GM21381 (cell line): ENCODE measurements around the gene RHBG.
"Not testable (repeated sequence)": the region's sequence is repeated elsewhere in the genome, so short reads cannot be mapped to it uniquely, and the experiment has no call there.

ENCODE experiments used
- ATAC-seq: cut with Tn5 transposase; IDR thresholded peaks from one replicate; pipeline ENCODE4 v1.9.1; 2021; ENCODE audit warnings: mild to moderate bottlenecking, moderate library complexity; ENCODE audit not compliant: unreplicated experiment

The RHBG gene

GRCh38 chr1:156359973-156360372, 9.0 kb upstream of the RHBG start:
- ATAC-seq, result no peak

GRCh38 chr1:156360534-156360933, 8.5 kb upstream of the RHBG start:
- ATAC-seq, result no peak

DNA sequence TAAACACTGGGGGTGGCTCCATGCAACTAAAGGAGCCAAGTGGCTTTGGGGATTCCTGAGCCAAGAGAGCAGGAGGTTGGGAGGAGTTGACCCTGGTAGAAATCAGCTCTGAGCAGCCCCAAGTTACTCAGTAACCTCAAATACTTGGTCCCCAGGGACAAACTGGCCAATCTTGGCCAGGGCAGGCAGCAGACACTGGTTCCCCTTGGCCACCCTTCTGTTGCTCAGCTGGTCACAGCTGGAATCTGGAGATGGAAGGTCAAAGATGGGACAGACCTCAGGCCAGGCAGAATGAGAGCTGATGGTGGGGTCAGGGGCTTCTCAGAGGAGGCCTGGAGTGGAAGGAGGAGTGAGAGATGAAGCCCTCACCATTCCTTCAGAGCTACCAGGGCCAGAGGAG, 3.3 kb upstream of the RHBG start:
- ATAC-seq, result no peak

DNA sequence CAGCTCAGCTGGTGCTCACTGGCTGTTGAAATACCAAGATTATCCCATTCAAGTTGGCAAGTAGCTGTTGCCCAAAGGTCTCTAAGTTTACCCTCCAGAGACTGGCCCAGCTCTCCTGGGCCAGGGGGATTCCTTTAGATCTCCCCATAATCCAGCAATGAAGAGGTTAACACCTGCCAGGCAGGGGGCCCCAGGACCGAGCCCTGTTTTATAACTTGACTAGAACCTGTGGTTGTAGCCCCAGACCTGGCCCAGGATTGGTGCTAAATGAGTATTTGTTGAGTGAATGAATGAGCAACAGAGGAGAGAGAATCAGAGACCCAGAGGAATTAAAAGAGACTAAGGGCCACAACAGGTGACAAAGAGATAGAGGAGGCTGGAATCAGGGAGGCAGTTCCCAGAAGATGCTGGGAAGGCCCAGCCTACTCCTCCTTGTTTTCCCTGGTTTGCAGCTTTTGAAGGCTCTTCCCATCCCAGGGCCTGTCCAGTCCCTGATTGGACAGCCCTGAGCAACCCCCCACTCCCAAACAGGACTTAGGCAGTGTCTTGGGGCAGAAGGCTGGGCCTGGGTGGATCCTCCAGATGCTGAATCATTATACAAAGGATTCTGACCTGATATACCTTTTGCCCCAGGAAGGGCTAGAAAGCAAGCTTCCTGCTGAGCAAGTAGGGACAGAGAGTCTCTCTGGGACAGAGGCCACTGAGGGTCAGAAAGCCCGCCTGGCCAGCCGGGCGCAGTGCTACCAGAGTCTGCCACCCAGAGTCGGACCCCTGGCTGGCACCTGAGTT, 2.4 kb upstream of the RHBG start:
- no peak for ATAC-seq

DNA sequence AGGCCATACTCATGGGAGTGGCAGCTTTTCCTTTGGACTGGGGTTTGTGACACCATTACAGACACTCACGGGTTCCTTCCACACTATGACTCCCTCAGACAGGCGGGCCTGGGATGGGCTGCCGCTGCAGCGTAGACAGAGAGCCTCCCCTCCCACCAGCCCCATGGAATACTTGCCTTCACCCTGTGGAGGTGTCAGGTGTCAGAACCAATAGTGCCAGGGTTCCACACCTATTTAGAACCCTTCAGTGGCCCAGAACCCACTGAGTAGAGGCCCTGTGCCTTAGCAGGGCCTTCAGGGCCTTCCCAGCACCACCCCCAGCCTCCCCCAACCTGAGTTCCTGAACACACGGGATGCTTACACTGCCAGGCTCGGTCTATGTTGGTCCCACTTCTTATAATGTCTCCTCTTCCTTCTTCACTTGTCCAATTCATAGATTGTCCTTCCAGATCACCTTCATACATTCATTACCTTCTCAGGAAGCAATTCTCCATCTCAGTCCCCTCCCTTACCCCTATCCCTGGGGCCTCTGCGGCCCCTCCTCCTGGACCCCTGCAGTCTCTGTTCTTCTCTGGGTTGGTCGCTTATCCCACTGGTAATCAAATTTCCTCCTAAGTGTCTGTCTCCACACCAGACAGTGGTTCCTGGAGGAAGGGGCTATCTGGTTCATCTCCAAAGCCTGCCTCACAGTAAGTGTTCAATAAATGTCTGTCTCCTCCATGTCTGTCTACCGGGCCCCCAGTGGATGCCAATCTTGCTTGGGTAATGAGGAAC, 1.4 kb upstream of the RHBG start:
- ATAC-seq, result no peak

GRCh38 chr1:156368157-156368658, 803 bp upstream of the RHBG start:
- ATAC-seq, result no peak

DNA sequence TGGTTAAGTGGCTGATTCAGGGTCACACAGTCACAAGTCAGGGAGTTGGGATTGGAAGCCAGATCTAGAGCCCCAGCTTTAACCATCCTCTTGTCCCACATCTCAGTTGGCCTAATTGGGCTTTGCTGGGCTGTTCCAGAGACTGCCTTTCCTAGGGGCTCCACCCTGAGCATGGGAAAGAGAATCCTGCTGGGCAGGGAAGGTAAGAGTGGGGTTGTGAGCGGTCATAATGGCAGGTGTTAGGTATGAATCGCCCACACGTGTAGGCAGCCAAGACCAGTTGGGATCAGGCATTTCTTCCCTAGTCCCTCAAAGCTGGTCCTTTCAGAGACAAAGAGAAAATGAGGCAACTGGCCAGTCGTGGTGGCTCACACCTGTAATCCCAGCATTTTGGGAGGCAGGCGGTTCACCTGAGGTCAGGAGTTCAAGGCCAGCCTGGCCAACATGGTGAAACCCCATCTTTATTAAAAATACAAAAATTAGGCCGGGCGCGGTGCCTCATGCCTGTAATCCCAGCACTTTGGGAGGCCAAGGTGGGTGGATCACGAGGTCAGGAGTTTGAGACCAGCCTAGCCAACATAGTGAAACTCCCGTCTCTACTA, 775 bp downstream of the RHBG start:
- not testable (repeated sequence) for ATAC-seq

DNA sequence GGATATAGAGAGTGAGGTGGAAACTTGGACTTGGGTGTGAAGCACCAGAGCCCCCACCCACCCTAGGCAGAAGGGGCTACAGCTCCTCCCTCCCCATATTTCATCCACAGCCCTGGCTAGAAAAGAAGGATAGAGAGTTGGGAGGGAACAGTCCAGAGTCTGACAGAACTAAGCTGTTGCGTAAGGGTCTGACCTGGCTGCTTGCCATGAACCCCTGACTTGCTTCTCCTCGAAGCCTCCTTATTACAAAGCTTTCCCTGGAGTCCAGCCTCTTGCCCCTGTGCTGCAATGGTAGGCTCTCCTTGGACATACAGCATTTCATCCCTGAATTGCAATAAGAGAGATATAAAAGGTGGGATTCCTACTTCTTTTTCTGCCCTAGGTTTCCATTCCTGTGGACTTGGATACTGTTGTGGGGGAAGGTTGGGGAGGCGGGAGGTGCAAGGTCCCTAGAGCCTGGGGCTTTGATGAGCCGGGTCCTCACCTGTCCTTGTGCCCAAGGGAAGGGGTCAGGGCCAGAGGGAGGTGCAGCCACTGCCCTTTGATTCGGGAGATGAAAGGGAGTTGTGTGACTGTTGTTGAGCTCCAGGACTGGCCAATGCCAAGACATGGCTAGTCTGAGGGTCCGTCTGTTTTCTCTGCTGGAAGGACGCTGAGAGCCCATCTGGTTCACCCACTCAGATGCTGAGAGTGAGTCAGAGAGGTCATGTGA, 2.7 kb downstream of the RHBG start:
- no peak for ATAC-seq

DNA sequence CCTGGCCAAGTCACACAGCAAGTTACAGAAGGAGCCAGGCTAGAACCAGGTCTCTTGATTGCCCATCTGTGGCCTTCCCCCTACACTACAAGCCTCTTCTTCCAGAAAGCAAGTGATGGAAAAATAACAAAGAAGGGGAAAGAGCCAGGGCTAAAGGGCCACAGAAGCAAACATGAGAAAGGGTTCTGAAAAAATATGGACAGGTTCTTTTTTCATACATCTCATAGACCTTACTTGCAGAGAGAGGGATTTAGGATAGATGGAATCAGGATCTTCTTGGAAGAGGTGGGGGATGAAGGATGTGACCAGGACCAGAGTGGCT, 3.2 kb downstream of the RHBG start:
- no peak for ATAC-seq

- no peak for ATAC-seq
Measured at GRCh38 chr1:156372876-156373275, 3.9 kb downstream of the RHBG start.

DNA sequence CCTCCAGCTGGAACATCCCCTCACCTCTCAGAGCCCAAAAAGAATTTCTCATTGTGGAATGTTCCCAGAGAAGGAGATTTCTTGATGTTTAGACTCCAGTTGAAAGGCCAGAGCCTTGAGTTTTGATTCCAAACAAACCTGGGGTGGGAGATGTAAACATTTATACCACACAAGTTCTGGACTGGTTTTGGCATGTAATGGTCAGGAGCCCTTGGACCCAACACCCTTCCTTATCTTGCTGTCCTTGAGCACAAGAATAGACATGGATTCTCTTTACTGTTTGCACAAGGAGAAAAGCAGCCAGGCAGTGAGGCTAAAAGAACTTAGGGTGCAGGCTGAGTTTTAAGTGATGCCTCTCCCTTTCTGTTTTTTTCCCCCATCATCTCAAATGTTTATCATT, 4.5 kb downstream of the RHBG start:
- ATAC-seq, result no peak

- ATAC-seq, result no peak
Measured at GRCh38 chr1:156376146-156376545, 7.1 kb downstream of the RHBG start.

GRCh38 chr1:156376958-156377919, 8.2 kb downstream of the RHBG start:
- no peak for ATAC-seq

DNA sequence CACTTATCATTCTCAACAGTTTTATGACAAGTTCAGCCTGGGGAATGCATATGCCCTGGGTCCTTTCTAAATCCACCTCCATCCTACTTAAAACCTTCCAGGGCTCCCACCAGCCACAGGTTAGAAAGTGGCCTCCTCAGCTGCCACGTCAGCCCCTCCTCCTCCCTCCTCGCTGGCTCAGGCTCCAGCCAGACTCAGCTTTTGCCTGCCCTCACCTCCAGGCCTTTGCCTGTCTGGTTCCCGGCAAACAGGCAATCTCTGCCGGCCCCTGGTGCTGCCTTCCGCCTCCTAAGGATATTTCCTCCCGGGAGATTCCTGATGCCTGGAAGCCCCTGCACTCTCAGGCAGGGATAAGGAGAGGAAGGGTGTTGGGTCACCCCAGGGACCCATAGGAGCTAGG, 9.5 kb downstream of the RHBG start:
- ATAC-seq, result no peak

DNA sequence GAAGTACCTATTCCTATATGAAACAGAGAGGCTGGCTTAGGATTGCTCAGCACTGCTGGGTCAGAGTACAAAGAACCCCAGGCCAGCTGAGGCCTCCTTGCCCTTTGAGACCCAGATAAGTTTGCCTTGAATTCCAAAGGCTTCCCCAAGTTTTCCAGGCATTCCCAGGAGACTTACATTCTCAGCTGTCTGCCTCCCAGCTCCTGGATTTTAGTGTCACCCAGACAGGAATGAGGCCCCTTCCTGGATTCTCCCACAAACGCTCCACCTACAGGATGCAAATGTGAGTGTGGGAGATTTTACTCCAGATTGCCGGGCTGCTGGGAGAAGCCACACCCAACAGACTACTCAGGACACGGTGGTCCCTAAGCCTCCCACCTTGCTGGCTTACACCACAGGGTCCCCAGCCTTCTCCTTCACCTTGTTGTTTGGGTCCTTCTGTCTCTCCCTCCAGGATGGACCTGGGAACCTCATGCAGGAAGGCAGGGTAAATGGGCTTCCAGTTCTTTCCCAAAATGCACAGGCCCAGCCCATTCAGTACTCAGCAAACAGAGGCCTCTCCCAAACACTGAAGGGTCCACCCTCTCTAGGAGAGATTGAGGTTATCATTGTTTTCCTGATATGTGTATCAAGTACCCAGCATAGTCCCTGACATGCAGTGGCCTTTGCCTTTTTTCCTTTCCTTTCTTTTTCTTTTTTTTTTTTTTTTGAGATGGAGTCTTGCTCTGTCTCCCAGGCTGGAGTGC, 10.6 kb downstream of the RHBG start:
- no peak for ATAC-seq

DNA sequence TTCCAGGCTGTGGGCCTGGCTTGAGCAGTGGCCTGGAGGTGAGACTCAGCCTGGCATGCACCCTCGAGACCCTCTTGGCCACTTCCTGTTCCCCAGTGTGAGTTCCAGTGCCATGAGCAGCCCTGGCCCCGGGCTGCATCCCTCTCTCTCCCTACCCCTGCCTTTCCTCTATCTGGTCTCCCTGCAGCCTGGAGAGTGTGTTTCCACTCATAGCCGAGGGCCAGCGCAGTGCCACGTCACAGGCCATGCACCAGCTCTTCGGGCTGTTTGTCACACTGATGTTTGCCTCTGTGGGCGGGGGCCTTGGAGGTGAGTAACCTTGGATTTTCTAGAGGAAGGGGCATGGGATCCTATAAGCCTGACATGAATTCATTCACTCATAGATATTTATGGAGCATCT, 13.6 kb downstream of the RHBG start:
- no peak for ATAC-seq

DNA sequence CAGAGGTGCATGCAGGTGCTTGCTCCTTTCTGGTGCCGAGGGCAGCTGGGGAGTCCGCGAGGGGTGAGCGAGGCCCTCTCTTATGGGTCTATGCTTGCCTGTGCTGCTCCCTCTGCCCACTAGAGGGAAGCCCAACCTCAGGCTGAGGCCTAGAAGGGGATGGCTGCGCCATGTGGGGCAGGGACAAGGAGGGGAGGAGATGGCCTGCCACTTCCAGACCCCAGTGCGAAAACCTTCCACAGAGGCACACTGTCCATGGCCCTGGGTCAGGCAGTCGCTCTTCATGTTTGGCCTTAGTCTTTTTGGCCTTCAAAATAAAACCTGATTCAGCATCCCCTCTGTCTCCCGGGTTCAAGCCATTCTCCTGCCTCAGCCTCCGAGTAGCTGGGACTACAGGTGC, 14.0 kb downstream of the RHBG start:
- no peak for ATAC-seq

DNA sequence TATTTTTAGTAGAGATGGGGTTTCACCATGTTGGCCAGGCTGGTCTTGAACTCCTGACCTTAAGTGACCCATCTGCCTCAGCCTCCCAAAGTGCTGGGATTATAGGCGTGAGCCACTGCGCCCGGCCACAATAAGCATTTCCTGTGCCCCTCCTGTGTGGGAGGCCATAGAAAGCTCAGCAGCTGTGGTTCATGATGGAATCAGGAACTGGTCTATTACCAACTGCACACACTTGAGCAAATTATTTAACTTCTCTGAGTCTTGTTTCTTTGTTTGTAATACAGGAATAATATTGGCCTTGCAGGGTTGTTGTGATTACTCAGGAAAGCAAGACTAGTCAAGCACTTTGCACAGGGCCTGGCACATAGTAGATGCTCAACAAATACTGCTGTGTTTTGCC, 15.0 kb downstream of the RHBG start:
- no peak for ATAC-seq

GRCh38 chr1:156384658-156385057, 15.6 kb downstream of the RHBG start:
- ATAC-seq, result no peak
